Ascending aorta (tissue), 2 donors: ENCODE measurements around the gene RGS3. TPM values are rescaled to one million over a fixed set of nuclear protein-coding genes. Genes with fewer than 3 reads are reported as not detected.

Experiments used
- DNase-seq, 2 donors: peaks; one replicate each; pipeline ENCODE4 v3.0.0-alpha.2; 2019; ENCODE audit warnings: low spot score in 2 of 2
- H3K27ac ChIP-seq, 2 donors: fragments of 200-600 bp; sonication (generic); one replicate each; pipeline ENCODE4 v1.5.1; 2016 to 2017; ENCODE audit warnings: mild to moderate bottlenecking in 1 of 2
- H3K27me3 ChIP-seq: fragments of 200-600 bp; sonication (generic); one replicate; pipeline ENCODE4 v1.5.1; 2017
- H3K36me3 ChIP-seq, 2 donors: fragments of 200-600 bp; sonication (generic); one replicate each; pipeline ENCODE4 v1.5.1; 2016
- H3K4me1 ChIP-seq, 2 donors: fragments of 200-600 bp; sonication (generic); one replicate each; pipeline ENCODE4 v1.5.1; 2016 to 2017; ENCODE audit warnings: mild to moderate bottlenecking in 1 of 2
- H3K4me3 ChIP-seq, 2 donors: fragments of 200-600 bp; sonication (generic); one replicate each; pipeline ENCODE4 v1.5.1; 2016 to 2017; ENCODE audit warnings: mild to moderate bottlenecking in 1 of 2
- H3K9me3 ChIP-seq, 2 donors: fragments of 200-600 bp; sonication (generic); one replicate each; pipeline ENCODE4 v1.5.1; 2016
- intact Hi-C: fragments of 100-400 bp; cut with DNase I; formaldehyde crosslinking; loops from one replicate; pipeline ENCODE4 v1.15.1; 2023
- total RNA-seq: library from RNA; depleted of rRNA; stranded (reverse); fragments of >200 nt; gene quantifications from one replicate; pipeline ENCODE4 v1.1.0, GENCODE V29; 2016
- TF ChIP-seq, protein P1 (sequence below), 3 experiments: fragments of 200-600 bp in 2 of 3; fragments of 450-650 bp in 1 of 3; sonication (generic) in 2 of 3; IDR thresholded peaks; one replicate each; pipeline ENCODE4 v1.5.1; 2016 to 2019; ENCODE audit warnings: antibody characterized with exemption in 3 of 3, mild to moderate bottlenecking in 1 of 3, moderate library complexity in 1 of 3

RGS3 gene
- total RNA-seq, 1 donor from 2014 or later: 125 TPM

DNA sequence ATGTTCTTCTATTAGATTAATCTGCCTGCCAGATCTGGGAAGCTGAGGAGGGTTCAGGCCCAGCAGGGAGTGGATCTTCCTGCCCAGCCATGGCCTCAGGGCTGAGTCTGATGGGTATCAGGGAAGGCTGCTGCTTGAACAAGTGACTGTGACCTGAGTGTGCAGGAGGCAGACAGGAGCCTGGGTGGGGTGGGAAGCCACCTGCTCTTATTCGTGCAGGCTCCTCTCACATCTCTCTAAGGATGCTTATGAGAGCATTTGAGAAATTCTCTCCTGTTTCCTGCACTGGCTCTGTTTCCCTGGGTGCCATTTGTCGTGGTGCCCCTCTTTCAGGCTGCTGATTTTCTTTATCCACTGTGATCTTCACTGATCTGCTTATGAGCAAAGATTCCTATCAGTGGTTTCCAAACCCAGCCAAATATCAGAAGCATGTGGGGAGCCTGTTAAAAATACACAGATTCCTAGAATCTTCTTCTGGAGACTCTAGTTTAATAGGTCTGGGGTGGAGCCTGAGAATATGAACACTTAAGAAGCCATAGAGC is 2.1 kb downstream of the RGS3 start:
- Histone ChIP-seq H3K36me3 (no peaks in the 10 kb centered on the region), H3K9me3 (no peaks in the 10 kb centered on the region), H3K4me3 (peak overlapping the region in 1 of 2 donors; percentile 72), H3K27me3 (no peaks in the 10 kb centered on the region), H3K27ac (peak overlapping the region; percentile 81 to 83), H3K4me1 (peaks cover 0 to 12% of the 10 kb centered on the region in 2 donors)
- intact Hi-C loops: no loop called here
- TF ChIP-seq, protein P1, sequence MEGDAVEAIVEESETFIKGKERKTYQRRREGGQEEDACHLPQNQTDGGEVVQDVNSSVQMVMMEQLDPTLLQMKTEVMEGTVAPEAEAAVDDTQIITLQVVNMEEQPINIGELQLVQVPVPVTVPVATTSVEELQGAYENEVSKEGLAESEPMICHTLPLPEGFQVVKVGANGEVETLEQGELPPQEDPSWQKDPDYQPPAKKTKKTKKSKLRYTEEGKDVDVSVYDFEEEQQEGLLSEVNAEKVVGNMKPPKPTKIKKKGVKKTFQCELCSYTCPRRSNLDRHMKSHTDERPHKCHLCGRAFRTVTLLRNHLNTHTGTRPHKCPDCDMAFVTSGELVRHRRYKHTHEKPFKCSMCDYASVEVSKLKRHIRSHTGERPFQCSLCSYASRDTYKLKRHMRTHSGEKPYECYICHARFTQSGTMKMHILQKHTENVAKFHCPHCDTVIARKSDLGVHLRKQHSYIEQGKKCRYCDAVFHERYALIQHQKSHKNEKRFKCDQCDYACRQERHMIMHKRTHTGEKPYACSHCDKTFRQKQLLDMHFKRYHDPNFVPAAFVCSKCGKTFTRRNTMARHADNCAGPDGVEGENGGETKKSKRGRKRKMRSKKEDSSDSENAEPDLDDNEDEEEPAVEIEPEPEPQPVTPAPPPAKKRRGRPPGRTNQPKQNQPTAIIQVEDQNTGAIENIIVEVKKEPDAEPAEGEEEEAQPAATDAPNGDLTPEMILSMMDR (IDR thresholded peaks at IDR 0.05): no peak
- DNase-seq: no peak

DNA sequence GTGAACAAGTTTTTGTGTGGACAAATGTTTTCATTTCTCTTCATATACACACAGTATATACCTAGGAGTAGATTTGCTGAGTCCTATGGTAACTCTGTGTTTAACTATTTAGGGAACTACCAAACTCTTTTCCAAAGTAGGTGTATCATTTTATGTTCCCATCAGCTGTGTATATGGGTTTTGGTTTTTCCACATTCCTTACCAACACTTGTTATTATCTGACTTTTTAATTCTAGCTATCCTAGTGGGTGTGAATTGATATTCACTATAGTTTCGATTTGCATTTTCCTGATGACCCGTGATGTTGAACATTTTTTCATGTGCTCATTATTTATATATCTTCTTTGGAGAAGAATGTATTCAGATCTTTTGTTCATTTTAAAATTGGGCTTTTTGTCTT is 3.7 kb downstream of the RGS3 start:
- intact Hi-C loops: no loop called here
- no peaks in the 10 kb centered on the region for H3K36me3 ChIP-seq
- DNase-seq: no peak
- no peaks in the 10 kb centered on the region for H3K27me3 ChIP-seq
- no peaks in the 10 kb centered on the region for H3K9me3 ChIP-seq
- H3K4me1 ChIP-seq: peaks cover 6 to 20% of the 10 kb centered on the region in 2 donors
- no peak overlapping the region for H3K4me3 ChIP-seq
- TF ChIP-seq, protein P1 (IDR thresholded peaks at IDR 0.05): no peak
- H3K27ac ChIP-seq: peak overlapping the region; percentile 0 to 81

DNA sequence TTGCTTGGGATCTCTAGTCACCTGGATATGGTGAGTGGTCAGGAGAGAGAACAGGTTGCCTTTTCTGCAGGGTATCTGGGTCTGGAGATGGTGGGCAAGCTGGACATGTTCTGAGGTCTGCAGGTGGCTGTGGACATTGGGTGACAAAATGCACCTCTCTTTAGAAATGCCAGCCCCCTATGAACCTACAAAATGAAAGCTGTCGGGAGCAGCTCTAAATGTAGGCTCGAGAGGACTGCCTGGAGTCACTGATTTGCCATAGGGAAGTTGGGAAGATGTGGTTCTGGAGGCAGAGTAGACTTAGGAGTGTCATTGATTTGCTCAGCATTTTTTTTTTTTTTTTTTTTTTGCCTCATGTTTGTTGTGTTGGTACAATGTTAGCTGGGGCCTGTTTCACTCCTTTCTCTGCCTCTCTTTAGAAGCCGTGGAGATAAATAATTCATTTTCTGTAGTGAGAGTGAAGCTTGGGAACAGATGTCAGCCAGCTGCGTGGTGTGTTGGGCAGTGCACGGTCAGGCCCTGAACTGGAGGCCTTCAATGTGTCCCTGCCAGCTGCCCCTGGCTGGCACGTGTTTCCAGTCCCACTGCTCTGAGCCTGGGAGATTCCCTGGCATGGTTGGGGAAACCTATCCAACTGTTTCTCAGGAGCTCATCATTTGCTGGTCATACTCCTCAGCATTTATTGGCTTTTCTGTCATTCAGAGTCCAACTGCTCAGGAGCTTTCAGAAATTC is 5.4 kb downstream of the RGS3 start:
- TF ChIP-seq, protein P1 (IDR thresholded peaks at IDR 0.05): no peak
- H3K4me1 ChIP-seq: peaks cover 6 to 15% of the 10 kb centered on the region in 2 donors
- intact Hi-C loops: no loop called here

DNA sequence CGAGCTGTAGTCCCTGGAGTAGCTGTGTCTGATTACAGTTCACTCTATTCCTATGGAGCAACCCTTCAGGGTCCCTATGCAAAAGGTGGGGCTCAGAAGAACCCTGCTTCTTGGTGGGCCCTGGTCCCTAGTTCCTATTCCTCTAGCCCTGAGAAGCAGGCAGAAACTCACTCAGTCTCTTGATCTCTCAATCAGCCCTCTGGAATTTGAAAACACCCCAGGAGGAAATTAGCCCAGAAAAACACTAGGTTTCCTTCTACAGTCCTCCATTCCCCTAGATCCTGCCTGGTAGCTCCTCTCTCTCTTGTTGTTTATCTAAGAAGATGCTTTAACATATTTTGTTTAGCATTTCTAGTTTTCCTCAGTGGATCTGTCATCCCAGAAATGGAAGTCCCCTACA is 7.6 kb downstream of the RGS3 start:
- H3K9me3 ChIP-seq: no peaks in the 10 kb centered on the region
- TF ChIP-seq, protein P1 (IDR thresholded peaks at IDR 0.05): no peak
- no peak overlapping the region for H3K4me3 ChIP-seq
- no peaks in the 10 kb centered on the region for H3K36me3 ChIP-seq
- no peaks in the 10 kb centered on the region for H3K27me3 ChIP-seq
- H3K4me1 ChIP-seq: peaks cover 6 to 13% of the 10 kb centered on the region in 2 donors
- intact Hi-C loops: no loop called here
- H3K27ac ChIP-seq: peak overlapping the region; percentile 68 to 77
- no peak for DNase-seq

More for the DNA sequence above, 5.4 kb downstream of the RGS3 start:
- no peaks in the 10 kb centered on the region for H3K36me3 ChIP-seq
- no peaks in the 10 kb centered on the region for H3K9me3 ChIP-seq
- no peak overlapping the region for H3K4me3 ChIP-seq
- peak overlapping the region; percentile 55 to 75 for H3K27ac ChIP-seq
- H3K27me3 ChIP-seq: no peaks in the 10 kb centered on the region
- no peak for DNase-seq

DNA sequence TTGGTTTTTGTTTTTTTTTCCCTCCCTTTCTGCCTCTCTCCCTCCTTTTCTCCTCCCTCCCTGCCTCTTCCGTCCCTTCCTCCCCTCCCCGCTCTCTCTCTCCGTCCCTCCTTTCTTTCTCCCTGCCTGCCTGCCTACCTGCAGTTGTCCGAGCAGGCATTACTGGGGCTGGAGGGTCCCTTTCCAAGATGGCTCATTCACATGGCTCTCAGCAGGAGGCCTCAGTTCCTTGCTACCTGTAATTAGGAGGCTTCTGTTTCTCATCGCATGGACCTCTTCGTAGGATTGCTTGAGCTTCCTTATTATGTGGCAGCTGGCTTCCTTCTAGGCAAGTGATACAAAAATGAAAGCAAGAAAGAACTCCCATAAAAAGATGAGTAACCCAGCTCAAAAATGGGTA is 8.0 kb downstream of the RGS3 start:
- H3K27ac ChIP-seq: peak overlapping the region; percentile 68 to 77
- TF ChIP-seq, protein P1 (IDR thresholded peaks at IDR 0.05): no peak
- no peaks in the 10 kb centered on the region for H3K27me3 ChIP-seq
- no peaks in the 10 kb centered on the region for H3K9me3 ChIP-seq
- intact Hi-C loops: no loop called here
- no peaks in the 10 kb centered on the region for H3K36me3 ChIP-seq
- DNase-seq: no peak
- H3K4me3 ChIP-seq: peak overlapping the region in 1 of 2 donors; percentile 36
- H3K4me1 ChIP-seq: peaks cover 6 to 13% of the 10 kb centered on the region in 2 donors
